ENCODE data around the gene CLDND1. TPM values are rescaled to one million over a fixed set of nuclear protein-coding genes. Genes with fewer than 3 reads are reported as not detected.

Gene CLDND1
- total RNA-seq, 4 donors from 2014 or later: 47.5 to 115 (median 87.2) TPM

DNA sequence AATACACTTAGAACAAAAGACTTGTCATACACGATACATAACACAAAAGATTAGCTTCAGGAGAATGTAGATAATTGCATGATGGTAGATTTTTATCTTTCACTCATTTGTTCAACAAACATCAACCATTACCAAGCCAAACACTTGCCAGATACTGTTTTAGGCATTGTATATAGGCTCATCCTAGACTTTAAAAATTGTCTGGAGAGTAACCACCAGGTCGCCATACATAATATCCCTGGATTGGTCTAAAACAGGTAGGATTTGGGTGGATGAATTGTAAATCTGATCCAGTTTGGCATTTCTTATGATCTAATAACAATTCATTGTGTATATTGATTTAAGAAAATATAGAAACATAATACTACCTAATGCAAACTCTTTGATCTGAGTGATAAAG lies 31.9 kb upstream of the CLDND1 start:
- in situ Hi-C loops (cut with MboI; ENCODE audit: low sequenced_read_pairs in 4 of 4) (no loop called here), intact Hi-C loops (cut with DNase I; ENCODE audit: low total_unique reads) (no loop called here)
- no peaks in the 10 kb centered on the region for H3K36me3 ChIP-seq
- no peaks in the 10 kb centered on the region for H3K27me3 ChIP-seq
- H3K27ac ChIP-seq: no peak overlapping the region
- H3K4me3 ChIP-seq: no peak overlapping the region
- no peaks in the 10 kb centered on the region for H3K9me3 ChIP-seq
- DNase-seq (no peak), ATAC-seq (no peak)
- TF ChIP-seq POLR2A (IDR thresholded peaks at IDR 0.05) (no peak), CTCF (IDR thresholded peaks at IDR 0.05 in 4 of 5, conservative IDR thresholded peaks at IDR 0.05 in 1 of 5) (no peak)
- no peaks in the 10 kb centered on the region for H3K4me1 ChIP-seq

DNA sequence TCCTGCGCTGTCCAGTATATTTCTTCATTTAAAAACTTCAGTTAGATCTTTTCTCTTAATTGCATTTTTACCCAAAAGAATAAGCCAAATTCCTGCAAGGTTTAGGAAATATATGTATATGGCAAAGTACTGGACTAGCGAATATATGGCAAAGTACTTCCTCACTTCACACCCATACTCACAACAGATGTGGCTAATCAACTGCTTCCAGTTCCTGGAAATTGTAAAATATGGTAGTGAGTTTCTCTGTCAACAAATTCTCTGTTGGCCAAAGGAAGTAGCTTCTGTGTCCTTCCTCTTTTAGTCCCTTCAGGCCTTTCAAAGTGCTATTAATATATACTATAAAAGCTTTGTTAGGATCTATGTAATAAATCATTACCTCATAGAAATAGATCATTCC lies 31.1 kb upstream of the CLDND1 start:
- no peak for TF ChIP-seq CTCF (IDR thresholded peaks at IDR 0.05 in 4 of 5, conservative IDR thresholded peaks at IDR 0.05 in 1 of 5)
- TF ChIP-seq POLR2A (IDR thresholded peaks at IDR 0.05): no peak
- Histone ChIP-seq H3K27me3 (no peaks in the 10 kb centered on the region), H3K36me3 (no peaks in the 10 kb centered on the region), H3K27ac (no peak overlapping the region), H3K4me3 (no peak overlapping the region), H3K9me3 (no peaks in the 10 kb centered on the region), H3K4me1 (no peaks in the 10 kb centered on the region)
- in situ Hi-C loops (cut with MboI; ENCODE audit: low sequenced_read_pairs in 4 of 4) (no loop called here), intact Hi-C loops (cut with DNase I; ENCODE audit: low total_unique reads) (no loop called here)
- ATAC-seq: no peak
- DNase-seq: no peak

DNA sequence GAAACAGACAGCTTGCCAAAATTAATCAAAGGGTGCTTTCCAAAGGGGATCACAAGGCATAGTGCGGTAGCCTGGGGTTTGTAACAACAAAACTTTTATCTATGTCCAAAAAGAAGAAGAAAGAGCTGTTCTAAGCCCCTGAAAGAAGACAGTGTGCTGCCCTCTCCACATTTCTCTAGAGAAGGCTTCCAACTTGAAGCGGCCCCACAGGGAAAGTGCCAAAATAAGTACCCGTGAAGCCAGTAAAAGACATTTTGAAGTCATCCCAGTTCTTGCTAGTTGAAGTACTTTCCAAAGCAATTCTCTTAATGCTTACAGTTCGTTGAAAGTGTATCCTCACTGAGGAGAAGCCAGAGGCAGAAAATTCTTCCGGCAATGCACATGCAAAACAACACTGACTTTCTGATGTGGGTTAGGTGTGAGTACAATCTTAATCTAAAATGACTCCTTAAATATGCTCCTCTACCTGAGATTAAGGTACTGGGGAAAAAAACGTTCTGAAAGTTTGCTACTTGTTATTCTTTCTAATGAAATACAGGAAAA lies 30.4 kb upstream of the CLDND1 start:
- H3K4me1 ChIP-seq: no peaks in the 10 kb centered on the region
- no peak overlapping the region for H3K4me3 ChIP-seq
- no peak for DNase-seq
- TF ChIP-seq CTCF (IDR thresholded peaks at IDR 0.05 in 4 of 5, conservative IDR thresholded peaks at IDR 0.05 in 1 of 5) (no peak), POLR2A (IDR thresholded peaks at IDR 0.05) (no peak)
- in situ Hi-C loops (cut with MboI; ENCODE audit: low sequenced_read_pairs in 4 of 4): no loop called here
- H3K9me3 ChIP-seq: no peaks in the 10 kb centered on the region
- intact Hi-C loops (cut with DNase I; ENCODE audit: low total_unique reads): no loop called here
- no peak overlapping the region for H3K27ac ChIP-seq
- no peak for ATAC-seq
- H3K36me3 ChIP-seq: no peaks in the 10 kb centered on the region
- H3K27me3 ChIP-seq: no peaks in the 10 kb centered on the region

- Histone ChIP-seq H3K36me3 (no peaks in the 10 kb centered on the region), H3K27ac (no peak overlapping the region), H3K4me3 (no peak overlapping the region), H3K4me1 (no peaks in the 10 kb centered on the region), H3K27me3 (no peaks in the 10 kb centered on the region), H3K9me3 (no peaks in the 10 kb centered on the region)
- DNase-seq: no peak
- in situ Hi-C loops (cut with MboI; ENCODE audit: low sequenced_read_pairs in 4 of 4): no loop called here
- intact Hi-C loops (cut with DNase I; ENCODE audit: low total_unique reads): no loop called here
- TF ChIP-seq CTCF (IDR thresholded peaks at IDR 0.05 in 4 of 5, conservative IDR thresholded peaks at IDR 0.05 in 1 of 5): no peak
- no peak for TF ChIP-seq POLR2A (IDR thresholded peaks at IDR 0.05)
- no peak for ATAC-seq
Observed at GRCh38 chr3:98552232-98553020, 29.7 kb upstream of the CLDND1 start.
